DND-41 (cell line): Measurements from ENCODE around the gene MPV17L2.

Source experiments
- ATAC-seq: fragments of 200-7000 bp; cut with Tn5 transposase; 3 replicates; pipeline ENCODE4 v1.9.1; 2021; ENCODE audit warnings: low read depth; ENCODE audit not compliant: insufficient read depth
- DNase-seq: peaks from one replicate; pipeline ENCODE4 v3.0.0-alpha.2; 2020
- H2AFZ ChIP-seq: 2 replicates; pipeline ENCODE4 v1.6.0; 2012; ENCODE audit warnings: low read depth, low read length
- H3K27ac ChIP-seq: 2 replicates; pipeline ENCODE4 v1.5.1; 2012; ENCODE audit warnings: low read length, inconsistent platforms
- H3K27me3 ChIP-seq: fragments of 200-600 bp; sonication (generic); 2 replicates; pipeline ENCODE4 v1.6.0; 2012; ENCODE audit warnings: low read length, mild to moderate bottlenecking, inconsistent platforms; ENCODE audit not compliant: insufficient read depth, poor library complexity
- H3K36me3 ChIP-seq: 2 replicates; pipeline ENCODE4 v1.5.1; 2012; ENCODE audit warnings: low read length, inconsistent platforms; ENCODE audit not compliant: insufficient read depth
- H3K4me1 ChIP-seq: 2 replicates; pipeline ENCODE4 v1.5.1; 2012; ENCODE audit warnings: mild to moderate bottlenecking, low read length; ENCODE audit not compliant: insufficient read depth
- H3K4me2 ChIP-seq: 2 replicates; pipeline ENCODE4 v1.6.0; 2012; ENCODE audit warnings: mild to moderate bottlenecking, moderate library complexity, low read length, inconsistent platforms; ENCODE audit not compliant: insufficient read depth
- H3K4me3 ChIP-seq, 2 experiments: fragments of 200-600 bp in 1 of 2; shearing (Covaris generic) in 1 of 2; 2 replicates each; pipeline ENCODE4 v1.5.1; 2012 to 2016; ENCODE audit warnings: inconsistent platforms in 2 of 2, low read length in 2 of 2, mild to moderate bottlenecking in 2 of 2, low read depth in 1 of 2, moderate library complexity in 1 of 2
- H3K79me2 ChIP-seq: 2 replicates; pipeline ENCODE4 v1.6.0; 2012; ENCODE audit warnings: low read length, inconsistent platforms; ENCODE audit not compliant: insufficient read depth
- H3K9ac ChIP-seq: 2 replicates; pipeline ENCODE4 v1.6.0; 2012; ENCODE audit warnings: low read depth, mild to moderate bottlenecking, inconsistent platforms, low read length, moderate library complexity
- H3K9me3 ChIP-seq: 2 replicates; pipeline ENCODE4 v1.5.1; 2012; ENCODE audit warnings: low read length, moderate library complexity, mild to moderate bottlenecking, inconsistent platforms; ENCODE audit not compliant: insufficient read depth, severe bottlenecking
- H4K20me1 ChIP-seq: 2 replicates; pipeline ENCODE4 v1.6.0; 2012; ENCODE audit warnings: low read length; ENCODE audit not compliant: insufficient read depth
- EZH2 ChIP-seq: IDR thresholded peaks from 3 replicates; pipeline ENCODE4 v1.6.1; 2012; ENCODE audit warnings: borderline replicate concordance, low read depth, mild to moderate bottlenecking, moderate library complexity, low read length, inconsistent platforms; ENCODE audit not compliant: severe bottlenecking
- TF ChIP-seq, protein P1 (sequence below): IDR thresholded peaks from 2 replicates; pipeline ENCODE4 v1.5.1; 2012; ENCODE audit warnings: borderline replicate concordance, low read length, moderate library complexity, mild to moderate bottlenecking; ENCODE audit not compliant: poor library complexity, severe bottlenecking; ENCODE audit errors: extremely low read depth

Gene MPV17L2

GRCh38 chr19:18152817-18153555 lies 40.0 kb upstream of the MPV17L2 start, which contains the start of gene PIK3R2:
TSS of gene PIK3R2 (plus strand) at chr19:18153163. CDS start at chr19:18155880, 2,717 bp downstream.
- peak within 1 kb of the TSS; percentile 93 for H2AFZ ChIP-seq
- peaks cover 22% of the 10 kb centered on the region for H3K79me2 ChIP-seq
- H3K4me2 ChIP-seq, result peak within 1 kb of the TSS; percentile 70
- H4K20me1 ChIP-seq, result peaks cover 32% of the 10 kb centered on the region
- TF ChIP-seq, protein P1, sequence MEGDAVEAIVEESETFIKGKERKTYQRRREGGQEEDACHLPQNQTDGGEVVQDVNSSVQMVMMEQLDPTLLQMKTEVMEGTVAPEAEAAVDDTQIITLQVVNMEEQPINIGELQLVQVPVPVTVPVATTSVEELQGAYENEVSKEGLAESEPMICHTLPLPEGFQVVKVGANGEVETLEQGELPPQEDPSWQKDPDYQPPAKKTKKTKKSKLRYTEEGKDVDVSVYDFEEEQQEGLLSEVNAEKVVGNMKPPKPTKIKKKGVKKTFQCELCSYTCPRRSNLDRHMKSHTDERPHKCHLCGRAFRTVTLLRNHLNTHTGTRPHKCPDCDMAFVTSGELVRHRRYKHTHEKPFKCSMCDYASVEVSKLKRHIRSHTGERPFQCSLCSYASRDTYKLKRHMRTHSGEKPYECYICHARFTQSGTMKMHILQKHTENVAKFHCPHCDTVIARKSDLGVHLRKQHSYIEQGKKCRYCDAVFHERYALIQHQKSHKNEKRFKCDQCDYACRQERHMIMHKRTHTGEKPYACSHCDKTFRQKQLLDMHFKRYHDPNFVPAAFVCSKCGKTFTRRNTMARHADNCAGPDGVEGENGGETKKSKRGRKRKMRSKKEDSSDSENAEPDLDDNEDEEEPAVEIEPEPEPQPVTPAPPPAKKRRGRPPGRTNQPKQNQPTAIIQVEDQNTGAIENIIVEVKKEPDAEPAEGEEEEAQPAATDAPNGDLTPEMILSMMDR, result no peak
- no peak for TF ChIP-seq EZH2
- no peaks in the 10 kb centered on the region for H3K9me3 ChIP-seq
- peak within 1 kb of the TSS; percentile 92 for H3K27ac ChIP-seq
- ATAC-seq, result peak; percentile 92
- H3K36me3 ChIP-seq, result peaks cover 24% of the 10 kb centered on the region
- no peaks in the 10 kb centered on the region for H3K27me3 ChIP-seq
- H3K4me3 ChIP-seq, result peak within 1 kb of the TSS; percentile 88 to 94
- DNase-seq, result peak; percentile 100
- H3K4me1 ChIP-seq, result peaks cover 35% of the 10 kb centered on the region
- H3K9ac ChIP-seq, result peak within 1 kb of the TSS; percentile 97

DNA sequence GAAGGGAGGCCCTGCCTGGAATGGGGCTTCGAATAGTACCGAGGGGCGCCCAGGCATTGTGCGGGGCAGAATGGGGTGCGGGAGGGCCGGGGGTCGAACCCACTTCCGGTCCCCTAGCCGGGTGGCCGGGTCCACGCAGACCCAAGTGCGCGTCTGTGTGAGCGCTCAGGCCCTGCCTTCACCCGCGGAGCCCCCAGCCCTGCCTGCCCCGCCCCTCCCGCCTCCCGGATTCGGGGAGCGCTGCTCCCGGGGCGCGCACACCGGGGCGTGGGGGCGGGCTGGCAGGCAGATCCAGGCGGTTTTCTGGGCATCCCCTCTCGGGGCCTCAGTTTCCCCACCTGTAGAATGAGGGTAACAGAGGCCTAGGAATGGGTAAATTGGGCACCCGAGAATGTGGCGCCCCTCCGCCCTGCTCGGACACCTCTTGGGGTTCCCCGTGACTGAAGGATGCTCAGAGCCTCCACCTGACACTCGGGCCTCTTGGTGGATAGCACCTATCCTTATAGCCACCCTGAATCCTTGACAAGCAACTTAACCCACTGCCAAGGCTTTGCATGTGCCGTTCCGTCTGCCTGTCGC lies 39.4 kb upstream of the MPV17L2 start:
- Histone ChIP-seq H3K27me3 (no peaks in the 10 kb centered on the region), H3K9me3 (no peaks in the 10 kb centered on the region), H3K4me2 (peak overlapping the region; percentile 70), H3K79me2 (peaks cover 22% of the 10 kb centered on the region), H2AFZ (peak overlapping the region; percentile 77), H3K4me1 (peaks cover 35% of the 10 kb centered on the region), H3K27ac (peak overlapping the region; percentile 77), H3K4me3 (peak overlapping the region; percentile 88 to 94), H4K20me1 (peaks cover 32% of the 10 kb centered on the region), H3K9ac (peak overlapping the region; percentile 97), H3K36me3 (peaks cover 24% of the 10 kb centered on the region)
- TF ChIP-seq, protein P1, result no peak
- TF ChIP-seq EZH2, result no peak
- DNase-seq, result peak; percentile 39
- no peak for ATAC-seq

- TF ChIP-seq EZH2, result no peak
- TF ChIP-seq, protein P1, result no peak
- no peaks in the 10 kb centered on the region for H3K9me3 ChIP-seq
- DNase-seq, result no peak
- H3K9ac ChIP-seq, result no peak overlapping the region
- H3K4me3 ChIP-seq, result no peak overlapping the region
- peak overlapping the region; percentile 12; the same call in 1 of the 2 replicates for H3K4me2 ChIP-seq
- no peak for ATAC-seq
- H3K4me1 ChIP-seq, result peaks cover 37% of the 10 kb centered on the region
- H3K27me3 ChIP-seq, result no peaks in the 10 kb centered on the region
- peaks cover 29% of the 10 kb centered on the region for H3K36me3 ChIP-seq
- H3K79me2 ChIP-seq, result peaks cover 22% of the 10 kb centered on the region
- peaks cover 32% of the 10 kb centered on the region for H4K20me1 ChIP-seq
- H2AFZ ChIP-seq, result no peak overlapping the region
- no peak overlapping the region for H3K27ac ChIP-seq
These were observed 37.6 kb upstream of the MPV17L2 start for GRCh38 chr19:18155095-18156087.
